ENCODE results near the gene ZFTA.

GRCh38 chr11:63770763-63771162 is 2.2 kb upstream of the ZFTA start:
- TF ChIP-seq REST (IDR thresholded peaks at IDR 0.05; ENCODE audit: borderline replicate concordance) (no peak), CTCF (IDR thresholded peaks at IDR 0.05; ENCODE audit: poor library complexity, severe bottlenecking) (no peak), TAF1 (IDR thresholded peaks at IDR 0.05; ENCODE audit: low read depth) (no peak), EP300 (conservative IDR thresholded peaks at IDR 0.05; ENCODE audit: poor library complexity, severe bottlenecking) (no peak), EZH2 (IDR thresholded peaks at IDR 0.05; ENCODE audit: borderline replicate concordance, insufficient read depth, low read length, poor library complexity, severe bottlenecking) (no peak), POLR2AphosphoS5 (IDR thresholded peaks at IDR 0.05) (no peak)
